Esophagus squamous epithelium (tissue), 5 donors: ENCODE measurements around the gene WFDC10A. TPM values are rescaled to one million over a fixed set of nuclear protein-coding genes. Genes with fewer than 3 reads are reported as not detected.
"Not testable (repeated sequence)": the region's sequence is repeated elsewhere in the genome, so short reads cannot be mapped to it uniquely, and the experiment has no call there.

Experiments
- DNase-seq: peaks from one replicate; lab custom pipeline; 2025; lab: John Stamatoyannopoulos, UW
- H3K27ac ChIP-seq, 4 donors: fragments of 200-600 bp; sonication (generic); one replicate each; pipeline ENCODE4 v1.5.1; 2016 to 2019; ENCODE audit warnings: mild to moderate bottlenecking in 1 of 4
- H3K27me3 ChIP-seq, 4 donors: fragments of 200-600 bp; sonication (generic); 1 replicate in 3 of 4; 2 replicates in 1 of 4; pipeline versions ENCODE4 v1.5.1 to v1.6.0; 2017 to 2021; ENCODE audit warnings: antibody characterized with exemption in 1 of 4
- H3K36me3 ChIP-seq, 3 donors: fragments of 200-600 bp; sonication (generic); one replicate each; pipeline ENCODE4 v1.5.1; 2016 to 2019
- H3K4me1 ChIP-seq, 3 donors: fragments of 200-600 bp; sonication (generic); one replicate each; pipeline ENCODE4 v1.5.1; 2017 to 2019
- H3K4me3 ChIP-seq, 4 donors: fragments of 200-600 bp; sonication (generic); 1 replicate in 3 of 4; 2 replicates in 1 of 4; pipeline ENCODE4 v1.5.1; 2016 to 2019; ENCODE audit warnings: mild to moderate bottlenecking in 2 of 4, moderate library complexity in 1 of 4
- H3K9me3 ChIP-seq, 3 donors: fragments of 200-600 bp; sonication (generic); one replicate each; pipeline ENCODE4 v1.5.1; 2016 to 2019
- POLR2A ChIP-seq, 4 donors: fragments of 450-650 bp; IDR thresholded peaks; one replicate each; pipeline ENCODE4 v1.6.1; 2017; ENCODE audit warnings: antibody characterized with exemption in 4 of 4, mild to moderate bottlenecking in 4 of 4, moderate library complexity in 3 of 4
- WGBS, 2 donors: methylation state at CpG; one replicate each; pipeline ENCODE4 v1.1.5; 2018; 5-methylcytosine and 5-hydroxymethylcytosine counted together
- intact Hi-C: fragments of 100-400 bp; cut with DNase I; formaldehyde crosslinking; loops from one replicate; pipeline ENCODE4 v1.15.0; 2022
- total RNA-seq, 4 donors: library from RNA; depleted of rRNA; stranded (reverse); fragments of >200 nt; gene quantifications; one replicate each; pipeline ENCODE4 v1.1.0, GENCODE V29; 2016
- TF ChIP-seq, protein P1 (sequence below), 6 experiments: fragments of 450-650 bp in 4 of 6; fragments of 200-600 bp in 2 of 6; sonication (generic) in 2 of 6; IDR thresholded peaks; one replicate each; pipeline ENCODE4 v1.5.1; 2016 to 2019; ENCODE audit warnings: antibody characterized with exemption in 6 of 6, mild to moderate bottlenecking in 4 of 6, moderate library complexity in 4 of 6
- donor health status: DM: yes; HTN: yes; CAD: no.

The WFDC10A gene
- not detected for total RNA-seq

DNA sequence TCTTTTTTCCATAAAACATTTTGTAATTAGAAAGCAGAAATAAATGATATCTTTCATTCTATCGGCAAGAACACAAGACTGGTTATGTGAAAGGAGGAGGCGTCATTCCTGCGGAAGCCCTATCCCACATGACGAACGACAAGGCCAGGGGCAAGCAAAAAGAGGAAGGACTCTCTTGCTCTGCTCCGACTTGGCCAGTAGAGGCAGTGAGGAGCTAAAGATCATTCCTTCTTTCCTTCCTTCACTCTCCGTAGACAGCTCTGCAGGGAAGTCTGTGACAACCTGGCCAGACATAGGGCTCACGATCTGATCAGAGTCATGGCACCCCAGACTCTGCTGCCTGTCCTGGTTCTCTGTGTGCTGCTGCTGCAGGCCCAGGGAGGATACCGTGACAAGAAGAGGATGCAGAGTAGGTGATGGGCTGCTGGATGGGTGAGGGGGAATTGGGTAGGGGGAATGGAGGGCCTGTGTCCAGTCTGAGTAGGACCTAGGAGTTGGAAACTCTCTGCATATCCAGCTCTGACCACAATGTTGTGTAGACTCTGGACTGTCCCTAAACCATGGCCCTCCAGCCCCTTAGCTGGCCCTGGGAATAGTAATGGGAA lies at the start of gene WFDC10A:
Gene WFDC10A, plus strand, starts transcription at position 244 of the 605 bp plus-strand sequence. Its CDS starts 75 bp downstream, at position 319.
- DNase-seq, result no peak
- intact Hi-C loops, result no loop called here

DNA sequence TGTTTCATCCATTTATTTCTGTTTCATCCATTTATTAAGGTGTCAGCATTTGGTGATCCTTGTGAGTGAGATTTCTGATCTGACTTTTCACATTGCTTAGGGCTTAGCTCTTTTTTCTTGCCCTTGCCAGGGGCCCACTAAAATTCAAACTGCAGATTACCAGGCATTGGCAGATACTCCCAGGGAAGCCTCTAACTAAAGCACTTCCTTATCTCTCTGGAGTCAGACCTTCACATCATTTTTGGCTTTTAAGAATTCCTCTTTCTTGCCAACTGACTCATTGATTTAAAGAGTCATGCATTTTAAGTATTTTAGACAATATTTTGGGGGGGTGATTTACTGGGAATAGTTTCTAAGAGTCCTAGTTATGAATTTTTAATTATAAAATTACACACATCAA lies 47.8 kb upstream of the WFDC10A start:
- peaks cover 0 to 42% (median 2%) of the 10 kb centered on the region in 4 donors for H3K27me3 ChIP-seq
- H3K27ac ChIP-seq, result no peak overlapping the region
- intact Hi-C loops, result no loop called here
- no peak for TF ChIP-seq POLR2A (IDR thresholded peaks at IDR 0.05)
- TF ChIP-seq, protein P1, sequence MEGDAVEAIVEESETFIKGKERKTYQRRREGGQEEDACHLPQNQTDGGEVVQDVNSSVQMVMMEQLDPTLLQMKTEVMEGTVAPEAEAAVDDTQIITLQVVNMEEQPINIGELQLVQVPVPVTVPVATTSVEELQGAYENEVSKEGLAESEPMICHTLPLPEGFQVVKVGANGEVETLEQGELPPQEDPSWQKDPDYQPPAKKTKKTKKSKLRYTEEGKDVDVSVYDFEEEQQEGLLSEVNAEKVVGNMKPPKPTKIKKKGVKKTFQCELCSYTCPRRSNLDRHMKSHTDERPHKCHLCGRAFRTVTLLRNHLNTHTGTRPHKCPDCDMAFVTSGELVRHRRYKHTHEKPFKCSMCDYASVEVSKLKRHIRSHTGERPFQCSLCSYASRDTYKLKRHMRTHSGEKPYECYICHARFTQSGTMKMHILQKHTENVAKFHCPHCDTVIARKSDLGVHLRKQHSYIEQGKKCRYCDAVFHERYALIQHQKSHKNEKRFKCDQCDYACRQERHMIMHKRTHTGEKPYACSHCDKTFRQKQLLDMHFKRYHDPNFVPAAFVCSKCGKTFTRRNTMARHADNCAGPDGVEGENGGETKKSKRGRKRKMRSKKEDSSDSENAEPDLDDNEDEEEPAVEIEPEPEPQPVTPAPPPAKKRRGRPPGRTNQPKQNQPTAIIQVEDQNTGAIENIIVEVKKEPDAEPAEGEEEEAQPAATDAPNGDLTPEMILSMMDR (IDR thresholded peaks at IDR 0.05), result no peak
- no peak overlapping the region for H3K4me3 ChIP-seq
- no peaks in the 10 kb centered on the region for H3K36me3 ChIP-seq
- no peaks in the 10 kb centered on the region for H3K9me3 ChIP-seq
- no peak for DNase-seq
- no peaks in the 10 kb centered on the region for H3K4me1 ChIP-seq

More for the DNA sequence above, at the start of gene WFDC10A:
- H3K36me3 ChIP-seq, result no peaks in the 10 kb centered on the region
- no peaks in the 10 kb centered on the region for H3K9me3 ChIP-seq
- no peaks in the 10 kb centered on the region for H3K4me1 ChIP-seq
- WGBS, 2 donors, result 10 to 11% methylated on average over 9 of the region's 9 CpGs
- H3K27ac ChIP-seq, result no peak within 1 kb of the TSS
- no peak within 1 kb of the TSS for H3K4me3 ChIP-seq
- no peak for TF ChIP-seq POLR2A (IDR thresholded peaks at IDR 0.05)
- TF ChIP-seq, protein P1 (IDR thresholded peaks at IDR 0.05), result peak in 5 of 6 experiments; percentile 41 to 63 (median 52)
- H3K27me3 ChIP-seq, result peaks cover 0 to 50% (median 0%) of the 10 kb centered on the region in 4 donors

DNA sequence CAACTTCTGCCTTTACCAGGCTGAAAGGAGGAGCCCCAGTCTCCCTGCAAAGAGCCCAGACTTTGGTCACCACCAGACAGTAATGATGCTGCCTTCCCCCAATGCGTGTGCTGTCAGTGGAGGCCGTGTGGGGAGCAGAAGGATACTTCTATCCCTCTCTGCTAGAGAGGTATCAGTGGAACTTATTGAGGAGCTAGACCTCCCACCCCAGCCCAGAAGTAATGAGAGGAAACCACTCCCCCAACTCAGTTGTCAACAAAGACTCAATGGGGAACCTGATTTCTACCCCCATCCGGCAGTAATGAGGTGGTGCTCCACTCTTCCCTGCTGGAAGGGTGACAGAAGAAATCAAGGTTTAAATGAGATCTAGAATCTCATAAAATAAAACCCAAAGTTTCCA lies 46.0 kb upstream of the WFDC10A start:
- Histone ChIP-seq H3K4me3 (no peak overlapping the region), H3K36me3 (no peaks in the 10 kb centered on the region), H3K27ac (no peak overlapping the region), H3K27me3 (peaks cover 0 to 48% (median 2%) of the 10 kb centered on the region in 4 donors), H3K4me1 (no peaks in the 10 kb centered on the region), H3K9me3 (no peaks in the 10 kb centered on the region)
- WGBS, 2 donors, result 73 to 88% methylated on average over 1 to 3 of the region's 3 CpGs
- no peak for TF ChIP-seq POLR2A (IDR thresholded peaks at IDR 0.05)
- TF ChIP-seq, protein P1 (IDR thresholded peaks at IDR 0.05), result no peak
- no peak for DNase-seq
- intact Hi-C loops, result no loop called here

DNA sequence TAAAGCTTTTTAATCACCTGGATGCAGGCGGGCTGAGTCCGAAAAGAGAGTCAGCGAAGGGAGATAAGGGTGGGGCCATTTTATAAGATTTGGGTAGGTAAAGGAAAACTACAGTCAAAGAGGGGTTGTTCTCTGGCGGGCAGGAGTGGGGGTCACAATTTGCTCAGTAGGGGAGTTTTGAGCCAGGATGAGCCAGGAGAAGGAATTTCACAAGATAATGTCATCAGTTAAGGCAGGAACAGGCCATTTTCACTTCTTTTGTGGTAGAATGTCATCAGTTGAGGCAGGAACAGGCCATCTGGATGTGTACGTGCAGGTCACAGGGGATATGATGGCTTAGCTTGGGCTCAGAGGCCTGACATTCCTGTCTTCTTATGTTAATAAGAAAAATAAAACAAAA lies 45.2 kb upstream of the WFDC10A start:
- intact Hi-C loops, H3K27ac ChIP-seq, H3K4me1 ChIP-seq, H3K4me3 ChIP-seq, DNase-seq, H3K9me3 ChIP-seq, H3K36me3 ChIP-seq: not testable (repeated sequence)
- WGBS, 2 donors, result 78 to 79% methylated on average over 5 of the region's 5 CpGs
- peaks cover 0 to 48% (median 2%) of the 10 kb centered on the region in 4 donors for H3K27me3 ChIP-seq

DNA sequence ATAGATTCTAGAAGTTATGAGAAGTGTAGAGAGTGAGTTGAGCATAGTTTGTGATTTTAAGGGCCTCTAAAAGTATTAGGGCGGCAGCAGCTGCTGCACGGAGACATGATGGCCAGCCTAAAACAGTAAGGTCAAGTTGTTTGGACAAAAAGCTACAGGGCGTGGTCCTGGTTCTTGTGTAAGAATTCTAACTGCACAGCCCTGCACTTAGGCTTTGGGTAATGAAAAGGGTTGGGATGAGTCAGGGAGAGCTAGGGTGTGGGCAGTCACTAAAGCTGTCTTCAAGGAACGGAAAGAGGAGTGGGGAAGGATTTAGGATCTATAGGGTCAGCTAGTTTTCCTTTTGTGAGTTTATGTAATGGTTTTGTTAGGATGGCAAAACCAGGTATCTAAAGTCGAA lies 43.6 kb upstream of the WFDC10A start:
- H3K36me3 ChIP-seq, DNase-seq, H3K4me3 ChIP-seq, intact Hi-C loops, H3K4me1 ChIP-seq, H3K27ac ChIP-seq, H3K9me3 ChIP-seq: not testable (repeated sequence)
- H3K27me3 ChIP-seq, result peaks cover 0 to 43% (median 2%) of the 10 kb centered on the region in 4 donors
- WGBS, 2 donors, result 62 to 66% methylated on average over 5 of the region's 5 CpGs

DNA sequence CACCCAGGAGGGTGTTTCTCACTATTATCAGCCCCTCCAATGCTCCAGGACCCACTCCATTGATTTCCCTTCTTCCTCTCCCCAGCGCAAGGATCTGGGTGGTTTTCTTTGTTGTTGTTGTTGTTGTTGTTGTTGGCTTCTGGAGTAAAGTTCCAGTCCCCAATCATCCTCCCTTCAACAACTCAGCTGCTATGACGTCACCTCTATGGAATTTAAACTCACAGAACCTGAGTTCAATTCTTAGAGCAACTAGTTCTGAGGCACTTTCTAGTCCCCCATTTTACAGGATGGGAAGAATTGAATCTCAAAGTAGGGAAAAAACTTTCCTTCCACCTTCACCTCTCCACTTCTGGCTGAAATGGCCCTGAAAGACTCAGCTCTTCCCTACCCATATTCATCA lies 40.7 kb upstream of the WFDC10A start:
- TF ChIP-seq, protein P1 (IDR thresholded peaks at IDR 0.05), result no peak
- no peak for TF ChIP-seq POLR2A (IDR thresholded peaks at IDR 0.05)
- WGBS, 2 donors, result 73 to 85% methylated on average over 2 of the region's 2 CpGs
- Histone ChIP-seq H3K27me3 (peaks cover 0 to 29% (median 0%) of the 10 kb centered on the region in 4 donors), H3K9me3 (no peaks in the 10 kb centered on the region), H3K4me3 (no peak overlapping the region), H3K36me3 (no peaks in the 10 kb centered on the region), H3K27ac (no peak overlapping the region), H3K4me1 (no peaks in the 10 kb centered on the region)
- no peak for DNase-seq
- intact Hi-C loops, result no loop called here
